ENCODE measurements around the gene OBI1. TPM values are rescaled to one million over a fixed set of nuclear protein-coding genes. Genes with fewer than 3 reads are reported as not detected.

OBI1 gene
- total RNA-seq = 10 to 100 TPM; 15.3 to 15.8 TPM

GRCh38 chr13:78658630-78659449, at the start of gene OBI1:
Gene OBI1, minus strand, starts transcription at chr13:78659155. Its CDS starts 35 bp downstream, at chr13:78659120.

GRCh38 chr13:78603240-78603957, 55.6 kb downstream of the OBI1 start, which contains the start of gene POU4F1:
Gene POU4F1, minus strand, starts transcription at chr13:78603552. Its CDS starts 226 bp downstream, at chr13:78603326.

Other genes with a start within 250 kb of the OBI1 start
- under 1 TPM; 0.39 to 0.40 TPM for gene POU4F1, start 55.6 kb downstream of the OBI1 start, total RNA-seq